Measurements from ENCODE around the gene RPS6KA4.

Gene RPS6KA4

GRCh38 chr11:64327993-64328392, 31.0 kb upstream of the RPS6KA4 start:
- no CpG with 5 or more reads among the region's 3 CpGs for WGBS (ENCODE audit: insufficient coverage, insufficient read length)
- Histone ChIP-seq H3K4me1 (ENCODE audit: control insufficient read depth, insufficient read depth, low read length) (peaks cover 4% of the 10 kb centered on the region), H3K27ac (ENCODE audit: low read length) (no peak overlapping the region), H3K4me3 (ENCODE audit: low read length) (no peak overlapping the region), H3K27me3 (ENCODE audit: control insufficient read depth, insufficient read depth, low read length) (no peaks in the 10 kb centered on the region), H3K9me3 (ENCODE audit: control insufficient read depth, insufficient read depth, low read length) (no peaks in the 10 kb centered on the region), H3K36me3 (ENCODE audit: control insufficient read depth, insufficient read depth, low read length) (no peaks in the 10 kb centered on the region; the same call in 1 of the 2 replicates)
- DNase-seq (ENCODE audit: low read depth, low spot score): no peak

GRCh38 chr11:64330888-64331287, 28.1 kb upstream of the RPS6KA4 start:
- H3K27ac ChIP-seq (ENCODE audit: low read length): no peak overlapping the region
- no peaks in the 10 kb centered on the region for H3K9me3 ChIP-seq (ENCODE audit: control insufficient read depth, insufficient read depth, low read length)
- no peaks in the 10 kb centered on the region for H3K27me3 ChIP-seq (ENCODE audit: control insufficient read depth, insufficient read depth, low read length)
- WGBS (ENCODE audit: insufficient coverage, insufficient read length): no CpG with 5 or more reads among the region's 11 CpGs
- H3K4me1 ChIP-seq (ENCODE audit: control insufficient read depth, insufficient read depth, low read length): peaks cover 3% of the 10 kb centered on the region; the same call in 1 of the 2 replicates
- H3K4me3 ChIP-seq (ENCODE audit: low read length): no peak overlapping the region
- no peaks in the 10 kb centered on the region for H3K36me3 ChIP-seq (ENCODE audit: control insufficient read depth, insufficient read depth, low read length)
- DNase-seq (ENCODE audit: low read depth, low spot score): no peak

- Histone ChIP-seq H3K4me3 (ENCODE audit: low read length) (no peak overlapping the region), H3K36me3 (ENCODE audit: control insufficient read depth, insufficient read depth, low read length) (no peaks in the 10 kb centered on the region), H3K27me3 (ENCODE audit: control insufficient read depth, insufficient read depth, low read length) (no peaks in the 10 kb centered on the region), H3K27ac (ENCODE audit: low read length) (no peak overlapping the region), H3K4me1 (ENCODE audit: control insufficient read depth, insufficient read depth, low read length) (peaks cover 3% of the 10 kb centered on the region; the same call in 1 of the 2 replicates), H3K9me3 (ENCODE audit: control insufficient read depth, insufficient read depth, low read length) (no peaks in the 10 kb centered on the region)
- DNase-seq (ENCODE audit: low read depth, low spot score): no peak
- 100% methylated on average over 3 of the region's 20 CpGs for WGBS (ENCODE audit: insufficient coverage, insufficient read length)
Measured at GRCh38 chr11:64331569-64332371, 27.2 kb upstream of the RPS6KA4 start.

GRCh38 chr11:64333556-64333955, 25.4 kb upstream of the RPS6KA4 start:
- WGBS (ENCODE audit: insufficient coverage, insufficient read length): no CpG with 5 or more reads among the region's 8 CpGs
- H3K36me3 ChIP-seq (ENCODE audit: control insufficient read depth, insufficient read depth, low read length): no peaks in the 10 kb centered on the region
- no peak overlapping the region for H3K27ac ChIP-seq (ENCODE audit: low read length)
- peaks cover 3% of the 10 kb centered on the region; the same call in 1 of the 2 replicates for H3K4me1 ChIP-seq (ENCODE audit: control insufficient read depth, insufficient read depth, low read length)
- no peaks in the 10 kb centered on the region for H3K9me3 ChIP-seq (ENCODE audit: control insufficient read depth, insufficient read depth, low read length)
- DNase-seq (ENCODE audit: low read depth, low spot score): no peak
- no peak overlapping the region for H3K4me3 ChIP-seq (ENCODE audit: low read length)
- no peaks in the 10 kb centered on the region for H3K27me3 ChIP-seq (ENCODE audit: control insufficient read depth, insufficient read depth, low read length)

- Histone ChIP-seq H3K27ac (ENCODE audit: low read length) (no peak overlapping the region), H3K27me3 (ENCODE audit: control insufficient read depth, insufficient read depth, low read length) (no peaks in the 10 kb centered on the region), H3K4me1 (ENCODE audit: control insufficient read depth, insufficient read depth, low read length) (peaks cover 3% of the 10 kb centered on the region), H3K4me3 (ENCODE audit: low read length) (no peak overlapping the region), H3K36me3 (ENCODE audit: control insufficient read depth, insufficient read depth, low read length) (no peaks in the 10 kb centered on the region), H3K9me3 (ENCODE audit: control insufficient read depth, insufficient read depth, low read length) (no peaks in the 10 kb centered on the region)
- WGBS (ENCODE audit: insufficient coverage, insufficient read length): no CpG with 5 or more reads among the region's 13 CpGs
- DNase-seq (ENCODE audit: low read depth, low spot score): no peak
Measured at GRCh38 chr11:64334764-64335735, 23.9 kb upstream of the RPS6KA4 start.

- Histone ChIP-seq H3K36me3 (ENCODE audit: control insufficient read depth, insufficient read depth, low read length) (no peaks in the 10 kb centered on the region), H3K4me1 (ENCODE audit: control insufficient read depth, insufficient read depth, low read length) (peaks cover 6% of the 10 kb centered on the region), H3K27ac (ENCODE audit: low read length) (no peak overlapping the region), H3K27me3 (ENCODE audit: control insufficient read depth, insufficient read depth, low read length) (no peaks in the 10 kb centered on the region), H3K9me3 (ENCODE audit: control insufficient read depth, insufficient read depth, low read length) (no peaks in the 10 kb centered on the region), H3K4me3 (ENCODE audit: low read length) (no peak overlapping the region)
- WGBS (ENCODE audit: insufficient coverage, insufficient read length): no CpG with 5 or more reads among the region's 8 CpGs
- no peak for DNase-seq (ENCODE audit: low read depth, low spot score)
Measured at GRCh38 chr11:64337538-64338249, 21.3 kb upstream of the RPS6KA4 start.

- Histone ChIP-seq H3K9me3 (ENCODE audit: control insufficient read depth, insufficient read depth, low read length) (no peaks in the 10 kb centered on the region), H3K27me3 (ENCODE audit: control insufficient read depth, insufficient read depth, low read length) (no peaks in the 10 kb centered on the region), H3K27ac (ENCODE audit: low read length) (no peak overlapping the region), H3K4me3 (ENCODE audit: low read length) (no peak overlapping the region), H3K36me3 (ENCODE audit: control insufficient read depth, insufficient read depth, low read length) (no peaks in the 10 kb centered on the region), H3K4me1 (ENCODE audit: control insufficient read depth, insufficient read depth, low read length) (peaks cover 8% of the 10 kb centered on the region)
- WGBS (ENCODE audit: insufficient coverage, insufficient read length): no CpG with 5 or more reads among the region's 8 CpGs
- DNase-seq (ENCODE audit: low read depth, low spot score): no peak
Measured at GRCh38 chr11:64338716-64339115, 20.2 kb upstream of the RPS6KA4 start.

- H3K27ac ChIP-seq (ENCODE audit: low read length): no peak overlapping the region
- peaks cover 8% of the 10 kb centered on the region for H3K4me1 ChIP-seq (ENCODE audit: control insufficient read depth, insufficient read depth, low read length)
- WGBS (ENCODE audit: insufficient coverage, insufficient read length): no CpG with 5 or more reads among the region's 4 CpGs
- H3K9me3 ChIP-seq (ENCODE audit: control insufficient read depth, insufficient read depth, low read length): no peaks in the 10 kb centered on the region
- no peaks in the 10 kb centered on the region for H3K27me3 ChIP-seq (ENCODE audit: control insufficient read depth, insufficient read depth, low read length)
- no peak for DNase-seq (ENCODE audit: low read depth, low spot score)
- H3K4me3 ChIP-seq (ENCODE audit: low read length): no peak overlapping the region
- no peaks in the 10 kb centered on the region for H3K36me3 ChIP-seq (ENCODE audit: control insufficient read depth, insufficient read depth, low read length)
Measured at GRCh38 chr11:64339286-64339685, 19.7 kb upstream of the RPS6KA4 start.

- Histone ChIP-seq H3K27me3 (ENCODE audit: control insufficient read depth, insufficient read depth, low read length) (no peaks in the 10 kb centered on the region), H3K4me1 (ENCODE audit: control insufficient read depth, insufficient read depth, low read length) (peaks cover 8% of the 10 kb centered on the region), H3K9me3 (ENCODE audit: control insufficient read depth, insufficient read depth, low read length) (no peaks in the 10 kb centered on the region), H3K27ac (ENCODE audit: low read length) (no peak within 1 kb of the TSS), H3K4me3 (ENCODE audit: low read length) (peak within 1 kb of the TSS; percentile 43; the same call in 1 of the 2 replicates), H3K36me3 (ENCODE audit: control insufficient read depth, insufficient read depth, low read length) (no peaks in the 10 kb centered on the region)
- WGBS (ENCODE audit: insufficient coverage, insufficient read length): no CpG with 5 or more reads among the region's 16 CpGs
- DNase-seq (ENCODE audit: low read depth, low spot score): no peak
Measured at GRCh38 chr11:64339754-64340408, 19.1 kb upstream of the RPS6KA4 start, which contains the start of gene CCDC88B. Gene CCDC88B (plus strand): TSS chr11:64340204. CDS start chr11:64340267, 63 bp downstream.
